Adrenal gland (tissue), 5 donors: ENCODE measurements around the gene MYH6.

ENCODE experiments used
- CTCF ChIP-seq, 6 experiments: fragments of 450-650 bp in 4 of 6; fragments of 200-600 bp in 2 of 6; sonication (generic) in 1 of 6; IDR thresholded peaks; 1 replicate in 5 of 6; 2 replicates in 1 of 6; pipeline versions ENCODE4 v1.5.1 to v1.8.0; 2016 to 2021; ENCODE audit warnings: antibody characterized with exemption in 6 of 6, mild to moderate bottlenecking in 2 of 6, moderate library complexity in 1 of 6
- POLR2A ChIP-seq, 2 donors: fragments of 450-650 bp; IDR thresholded peaks; one replicate each; pipeline ENCODE4 v1.6.1; 2017; ENCODE audit warnings: antibody characterized with exemption in 2 of 2, mild to moderate bottlenecking in 2 of 2, moderate library complexity in 1 of 2
- donor health status: DM: no; HTN: no; CAD: no.

DNA sequence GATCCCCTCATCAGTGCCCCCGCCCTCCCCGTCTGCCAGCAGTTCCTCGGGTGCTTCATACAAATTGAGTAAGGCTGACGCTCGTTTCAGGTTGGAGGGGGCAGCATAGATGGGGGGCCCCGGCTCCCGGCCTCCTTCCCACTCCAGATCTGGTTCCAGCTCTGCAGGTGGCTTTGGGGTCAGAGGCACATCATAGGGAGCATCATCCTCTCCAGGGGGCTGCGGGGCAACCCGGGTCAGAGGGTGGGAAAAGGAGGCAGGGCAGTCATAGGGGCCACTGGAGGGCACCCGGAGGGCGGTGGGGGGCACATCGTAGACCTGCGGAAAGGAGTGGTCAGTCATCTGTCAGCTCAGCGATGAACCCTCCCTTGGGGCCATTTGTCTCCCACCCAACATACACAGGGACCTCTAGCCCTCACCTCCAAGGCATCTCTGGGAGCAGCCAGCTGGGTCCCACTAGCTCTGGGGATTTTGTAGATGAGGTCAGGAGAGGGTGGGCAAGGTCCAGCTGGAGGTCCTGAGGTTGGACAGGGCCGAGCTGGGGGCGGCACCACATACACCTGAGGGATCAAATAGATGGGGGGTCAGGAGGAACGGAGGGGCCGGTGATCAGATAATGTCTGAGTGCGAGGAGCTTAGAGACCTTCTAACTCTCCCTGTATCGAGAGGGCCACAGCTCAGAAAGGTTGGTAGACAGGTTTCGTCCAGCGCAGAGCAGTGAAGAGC lies 48.2 kb downstream of the MYH6 start:
- TF ChIP-seq POLR2A (IDR thresholded peaks at IDR 0.05) (no peak), CTCF (IDR thresholded peaks at IDR 0.05) (no peak)
